ENCODE results near the gene STK32B. TPM values are rescaled to one million over a fixed set of nuclear protein-coding genes. Genes with fewer than 3 reads are reported as not detected.

The STK32B gene
- total RNA-seq, 1 donor from 2014 or later: 4.2 TPM

DNA sequence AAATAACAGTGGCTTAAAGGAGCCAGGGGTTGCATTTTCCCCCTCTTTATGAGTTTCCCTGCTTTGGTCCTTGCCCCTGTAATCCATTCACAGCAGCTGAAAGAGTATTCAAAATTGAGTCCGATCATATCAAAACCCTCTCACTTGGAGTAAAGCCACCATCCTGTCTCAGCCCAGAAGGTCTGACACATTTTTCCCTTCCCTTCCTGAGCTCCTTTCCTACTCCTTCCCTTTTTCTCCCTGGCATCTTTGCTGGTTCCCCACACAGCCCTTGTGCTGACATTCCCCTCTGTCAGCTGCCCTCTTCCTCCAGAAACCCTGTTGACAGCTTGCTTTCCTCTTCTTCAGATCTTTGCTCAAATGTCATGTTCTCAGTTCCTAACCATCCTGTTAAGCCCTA, 361.5 kb downstream of the STK32B start:
- no peak for TF ChIP-seq CTCF (conservative IDR thresholded peaks at IDR 0.05; ENCODE audit: low read depth, low read length)
- DNase-seq (ENCODE audit: low read depth): no peak
- no peak overlapping the region for H3K4me3 ChIP-seq (ENCODE audit: low read depth, low read length)

DNA sequence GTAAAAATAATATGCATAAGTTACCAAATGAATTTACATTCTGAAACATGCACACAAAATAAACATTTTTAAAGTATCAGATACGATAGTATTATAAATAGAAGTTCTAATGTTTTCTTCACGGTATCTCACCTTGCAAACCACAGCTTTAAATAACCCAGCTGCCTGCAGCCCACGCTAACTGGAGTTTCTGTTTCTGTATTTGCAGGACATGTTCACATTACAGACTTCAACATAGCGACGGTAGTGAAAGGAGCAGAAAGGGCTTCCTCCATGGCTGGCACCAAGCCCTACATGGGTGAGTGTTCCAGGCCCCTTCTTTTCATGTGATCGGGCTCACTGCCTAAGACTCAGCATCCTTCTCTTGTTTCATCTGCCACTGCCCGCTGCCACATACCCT, 365.4 kb downstream of the STK32B start:
- no peak for TF ChIP-seq CTCF (conservative IDR thresholded peaks at IDR 0.05; ENCODE audit: low read depth, low read length)
- no peak for DNase-seq (ENCODE audit: low read depth)
- H3K4me3 ChIP-seq (ENCODE audit: low read depth, low read length): no peak overlapping the region

GRCh38 chr4:5420266-5420665, 369.0 kb downstream of the STK32B start:
- DNase-seq (ENCODE audit: low read depth): no peak
- no peak overlapping the region for H3K4me3 ChIP-seq (ENCODE audit: low read depth, low read length)
- TF ChIP-seq CTCF (conservative IDR thresholded peaks at IDR 0.05; ENCODE audit: low read depth, low read length): no peak

GRCh38 chr4:5421416-5421815, 370.1 kb downstream of the STK32B start:
- TF ChIP-seq CTCF (conservative IDR thresholded peaks at IDR 0.05; ENCODE audit: low read depth, low read length): no peak
- no peak for DNase-seq (ENCODE audit: low read depth)
- no peak overlapping the region for H3K4me3 ChIP-seq (ENCODE audit: low read depth, low read length)

- H3K4me3 ChIP-seq (ENCODE audit: low read depth, low read length): no peak overlapping the region
- DNase-seq (ENCODE audit: low read depth): no peak
- no peak for TF ChIP-seq CTCF (conservative IDR thresholded peaks at IDR 0.05; ENCODE audit: low read depth, low read length)
These were observed 370.9 kb downstream of the STK32B start for GRCh38 chr4:5422195-5422594.

- H3K4me3 ChIP-seq (ENCODE audit: low read depth, low read length): no peak overlapping the region
- no peak for DNase-seq (ENCODE audit: low read depth)
- no peak for TF ChIP-seq CTCF (conservative IDR thresholded peaks at IDR 0.05; ENCODE audit: low read depth, low read length)
These were observed 372.4 kb downstream of the STK32B start for GRCh38 chr4:5423670-5424069.

- TF ChIP-seq CTCF (conservative IDR thresholded peaks at IDR 0.05; ENCODE audit: low read depth, low read length): no peak
- no peak overlapping the region for H3K4me3 ChIP-seq (ENCODE audit: low read depth, low read length)
- no peak for DNase-seq (ENCODE audit: low read depth)
These were observed 372.9 kb downstream of the STK32B start for GRCh38 chr4:5424211-5424610.
